ENCODE measurements around the gene ADGRB2.

DNA sequence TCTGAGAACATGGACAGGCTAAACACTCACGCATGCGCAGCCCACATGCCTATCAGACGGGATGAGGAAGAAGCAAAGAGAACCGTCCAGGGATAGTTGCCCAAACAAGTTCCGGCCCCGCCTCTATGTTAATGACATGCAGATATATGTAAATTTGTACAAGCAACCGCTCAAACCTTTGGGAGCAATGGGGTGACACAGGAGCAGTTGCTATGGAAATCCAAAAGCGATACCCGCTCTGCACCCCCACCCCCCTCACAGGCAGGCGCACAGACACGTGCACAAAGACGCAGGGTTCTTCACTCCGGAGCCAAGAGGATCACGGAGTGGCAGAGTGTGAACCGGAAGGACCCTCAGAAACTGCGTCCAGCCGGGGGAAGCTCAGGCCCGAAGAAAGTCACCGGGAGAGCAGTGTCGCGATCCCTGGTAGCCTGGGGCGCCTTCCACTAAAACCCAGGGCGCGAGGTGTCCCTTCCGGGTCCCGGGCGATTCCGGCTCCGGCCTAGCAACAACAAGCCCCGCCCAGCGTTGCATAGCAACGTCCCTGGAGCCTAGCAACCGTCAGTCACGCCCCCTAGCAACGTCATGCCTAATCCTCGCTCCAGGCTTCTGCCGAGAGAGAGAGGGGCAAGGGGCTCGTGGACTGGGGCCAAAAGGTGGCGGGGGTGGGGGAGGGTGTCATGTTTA, 24.1 kb upstream of the ADGRB2 start:
- TF ChIP-seq EZH2 (IDR thresholded peaks at IDR 0.05; ENCODE audit: insufficient read depth, poor library complexity, severe bottlenecking), result no peak
- no peak for TF ChIP-seq EZH2phosphoT487 (IDR thresholded peaks at IDR 0.05; ENCODE audit: insufficient read depth, low read depth)

Measured in GM23248 (cell line).